A549 (cell line): Measurements from ENCODE around the gene ANKRD13D.

Source experiments
- HDAC2 ChIP-seq: fragments of 200-600 bp; sonication (generic); IDR thresholded peaks from 2 replicates; pipeline ENCODE4 v1.6.1; 2016
- HMGXB4 ChIP-seq: fragments of 250-450 bp; sonication (Bioruptor Pico); IDR thresholded peaks from 2 replicates; pipeline ENCODE4 v1.5.0; 2021; ENCODE audit warnings: mild to moderate bottlenecking, moderate library complexity, borderline replicate concordance
- KDM1A ChIP-seq: fragments of 200-600 bp; sonication (generic); IDR thresholded peaks from 2 replicates; pipeline ENCODE4 v1.6.1; 2016; ENCODE audit warnings: low read depth, mild to moderate bottlenecking
- MAFK ChIP-seq: fragments of 450-650 bp; IDR thresholded peaks from 2 replicates; pipeline ENCODE4 v1.6.1; 2014; ENCODE audit not compliant: partially characterized antibody
- MAX ChIP-seq: IDR thresholded peaks from 2 replicates; pipeline ENCODE4 v1.6.1; 2012
- NR3C1 ChIP-seq: fragments of >200 bp; sonication (Bioruptor Twin); formaldehyde crosslinking; IDR thresholded peaks from 3 replicates; pipeline ENCODE4 v1.6.1; 2017
- POLR2A ChIP-seq: IDR thresholded peaks from 2 replicates; pipeline ENCODE4 v1.6.1; 2012; ENCODE audit warnings: mild to moderate bottlenecking, low read length
- POLR2AphosphoS2 ChIP-seq: conservative IDR thresholded peaks from 2 replicates; pipeline ENCODE4 v1.6.1; 2012; ENCODE audit warnings: low read length, improper control_type of control experiment, inconsistent platforms
- RAD21 ChIP-seq, 2 experiments: fragments of >200 bp in 1 of 2; sonication (Bioruptor Twin) in 1 of 2; formaldehyde crosslinking in 1 of 2; IDR thresholded peaks in 1 of 2; conservative IDR thresholded peaks in 1 of 2; 2 replicates in 1 of 2; 3 replicates in 1 of 2; pipeline ENCODE4 v1.6.1; 2012 to 2018; ENCODE audit warnings: inconsistent platforms in 1 of 2
- RNF2 ChIP-seq: fragments of 200-600 bp; sonication (generic); IDR thresholded peaks from 2 replicates; pipeline ENCODE4 v1.6.1; 2016; ENCODE audit warnings: low read depth, mild to moderate bottlenecking, antibody characterized with exemption, moderate library complexity, borderline replicate concordance
- TP53 ChIP-seq: fragments of 250-450 bp; sonication (Bioruptor Pico); IDR thresholded peaks from 2 replicates; pipeline ENCODE4 v1.5.0; 2021; ENCODE audit warnings: mild to moderate bottlenecking, moderate library complexity
- ZFP36 ChIP-seq: fragments of 450-650 bp; IDR thresholded peaks from 2 replicates; pipeline ENCODE4 v1.6.1; 2014; ENCODE audit warnings: borderline replicate concordance; ENCODE audit not compliant: partially characterized antibody
- TF ChIP-seq, protein P1 (sequence below): fragments of >200 bp; sonication (Bioruptor Twin); formaldehyde crosslinking; IDR thresholded peaks from 3 replicates; pipeline ENCODE4 v1.5.1; 2016
- TF ChIP-seq, protein P2 (sequence below): IDR thresholded peaks from 2 replicates; pipeline ENCODE4 v1.6.1; 2012; ENCODE audit warnings: low read depth, borderline replicate concordance

GRCh38 chr11:67274768-67275605 is 14.1 kb upstream of the ANKRD13D start:
- TF ChIP-seq RNF2 = no peak
- no peak for TF ChIP-seq NR3C1
- no peak for TF ChIP-seq MAFK
- TF ChIP-seq, protein P1, sequence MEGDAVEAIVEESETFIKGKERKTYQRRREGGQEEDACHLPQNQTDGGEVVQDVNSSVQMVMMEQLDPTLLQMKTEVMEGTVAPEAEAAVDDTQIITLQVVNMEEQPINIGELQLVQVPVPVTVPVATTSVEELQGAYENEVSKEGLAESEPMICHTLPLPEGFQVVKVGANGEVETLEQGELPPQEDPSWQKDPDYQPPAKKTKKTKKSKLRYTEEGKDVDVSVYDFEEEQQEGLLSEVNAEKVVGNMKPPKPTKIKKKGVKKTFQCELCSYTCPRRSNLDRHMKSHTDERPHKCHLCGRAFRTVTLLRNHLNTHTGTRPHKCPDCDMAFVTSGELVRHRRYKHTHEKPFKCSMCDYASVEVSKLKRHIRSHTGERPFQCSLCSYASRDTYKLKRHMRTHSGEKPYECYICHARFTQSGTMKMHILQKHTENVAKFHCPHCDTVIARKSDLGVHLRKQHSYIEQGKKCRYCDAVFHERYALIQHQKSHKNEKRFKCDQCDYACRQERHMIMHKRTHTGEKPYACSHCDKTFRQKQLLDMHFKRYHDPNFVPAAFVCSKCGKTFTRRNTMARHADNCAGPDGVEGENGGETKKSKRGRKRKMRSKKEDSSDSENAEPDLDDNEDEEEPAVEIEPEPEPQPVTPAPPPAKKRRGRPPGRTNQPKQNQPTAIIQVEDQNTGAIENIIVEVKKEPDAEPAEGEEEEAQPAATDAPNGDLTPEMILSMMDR = no peak
- no peak for TF ChIP-seq POLR2A
- no peak for TF ChIP-seq MAX
- no peak for TF ChIP-seq ZFP36
- TF ChIP-seq RAD21 (conservative IDR thresholded peaks at IDR 0.05 in 1 of 2, IDR thresholded peaks at IDR 0.05 in 1 of 2) = no peak
- TF ChIP-seq HMGXB4 (CRISPR knock-in tag) = no peak
- TF ChIP-seq KDM1A = no peak
- no peak for TF ChIP-seq TP53 (CRISPR knock-in tag)
- no peak for TF ChIP-seq HDAC2
- TF ChIP-seq, protein P2, sequence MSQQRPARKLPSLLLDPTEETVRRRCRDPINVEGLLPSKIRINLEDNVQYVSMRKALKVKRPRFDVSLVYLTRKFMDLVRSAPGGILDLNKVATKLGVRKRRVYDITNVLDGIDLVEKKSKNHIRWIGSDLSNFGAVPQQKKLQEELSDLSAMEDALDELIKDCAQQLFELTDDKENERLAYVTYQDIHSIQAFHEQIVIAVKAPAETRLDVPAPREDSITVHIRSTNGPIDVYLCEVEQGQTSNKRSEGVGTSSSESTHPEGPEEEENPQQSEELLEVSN = no peak
- no peak for TF ChIP-seq POLR2AphosphoS2
